WTC11 (cell line): ENCODE data around the gene NECTIN4. TPM values are rescaled to one million over a fixed set of nuclear protein-coding genes. Genes with fewer than 3 reads are reported as not detected.

Experiments
- ATAC-seq: fragments of 200-7000 bp; cut with Tn5 transposase; 2 replicates; pipeline ENCODE4 v1.10.0; 2021; ENCODE audit warnings: mild to moderate bottlenecking, moderate library complexity
- CTCF ChIA-PET: fragments of 300-600 bp; sonication (Branson Sonifier 250); formaldehyde crosslinking; loops from one replicate; lab custom pipeline; 2021; ENCODE audit warnings: antibody characterized with exemption; lab: Charles Lee
- POLR2A ChIA-PET: fragments of 350-600 bp; sonication (Branson Sonifier 250); formaldehyde crosslinking; loops from one replicate; lab custom pipeline; 2021; ENCODE audit warnings: antibody characterized with exemption; lab: Charles Lee
- DNase-seq: peaks from one replicate; pipeline ENCODE4 v3.0.0; 2021; ENCODE audit warnings: low spot score
- H3K27ac Mint-ChIP-seq: 2 replicates; pipeline ENCODE4 v1.8.0; 2021; ENCODE audit warnings: mixed read lengths
- H3K27me3 Mint-ChIP-seq: 2 replicates; pipeline ENCODE4 v1.8.0; 2021; ENCODE audit warnings: low read depth, mild to moderate bottlenecking, moderate library complexity, mixed read lengths
- H3K36me3 Mint-ChIP-seq: 2 replicates; pipeline ENCODE4 v1.8.0; 2021; ENCODE audit warnings: mixed read lengths
- H3K4me1 Mint-ChIP-seq: 2 replicates; pipeline ENCODE4 v1.8.0; 2022; ENCODE audit warnings: mixed read lengths
- H3K4me3 Mint-ChIP-seq: 2 replicates; pipeline ENCODE4 v1.8.0; 2021; ENCODE audit warnings: mild to moderate bottlenecking, moderate library complexity, mixed read lengths
- H3K9me3 Mint-ChIP-seq: 2 replicates; pipeline ENCODE4 v1.8.0; 2021; ENCODE audit warnings: mixed read lengths
- ATF1 ChIP-seq: sonication (generic); formaldehyde crosslinking; IDR thresholded peaks from 2 replicates; pipeline ENCODE4 v1.8.1; 2023; ENCODE audit warnings: mild to moderate bottlenecking, moderate library complexity, missing genetic modification reagents
- CREB1 ChIP-seq: sonication (generic); formaldehyde crosslinking; IDR thresholded peaks from 2 replicates; pipeline ENCODE4 v1.8.0; 2023; ENCODE audit warnings: mild to moderate bottlenecking, missing genetic modification reagents
- FOXJ3 ChIP-seq: sonication (generic); formaldehyde crosslinking; IDR thresholded peaks from 2 replicates; pipeline ENCODE4 v1.9.0; 2021; ENCODE audit warnings: missing genetic modification reagents, mild to moderate bottlenecking, borderline replicate concordance
- GTF2I ChIP-seq: fragments of 250-450 bp; sonication (Bioruptor Pico); conservative IDR thresholded peaks from 2 replicates; pipeline ENCODE4 v1.4.0; 2021; ENCODE audit warnings: mild to moderate bottlenecking
- HMGA2 ChIP-seq: fragments of 250-450 bp; sonication (Bioruptor Pico); IDR thresholded peaks from 2 replicates; pipeline ENCODE4 v1.4.0; 2021; ENCODE audit warnings: mild to moderate bottlenecking, moderate library complexity
- KAT7 ChIP-seq: sonication (generic); formaldehyde crosslinking; IDR thresholded peaks from 2 replicates; pipeline ENCODE4 v1.8.1; 2023; ENCODE audit warnings: missing genetic modification reagents, mild to moderate bottlenecking, borderline replicate concordance
- NFATC4 ChIP-seq: fragments of 250-450 bp; sonication (Bioruptor Pico); IDR thresholded peaks from 2 replicates; pipeline ENCODE4 v1.9.0; 2021; ENCODE audit warnings: mild to moderate bottlenecking
- NR3C1 ChIP-seq: sonication (generic); formaldehyde crosslinking; conservative IDR thresholded peaks from 2 replicates; pipeline ENCODE4 v1.8.1; 2023; ENCODE audit warnings: low read depth, mild to moderate bottlenecking, missing genetic modification reagents
- OVOL2 ChIP-seq: fragments of 250-450 bp; sonication (Bioruptor Pico); IDR thresholded peaks from 2 replicates; pipeline ENCODE4 v1.9.0; 2021; ENCODE audit warnings: mild to moderate bottlenecking, borderline replicate concordance
- PRRX2 ChIP-seq: fragments of 250-450 bp; sonication (Bioruptor Pico); IDR thresholded peaks from 2 replicates; pipeline ENCODE4 v1.8.0; 2021; ENCODE audit warnings: mild to moderate bottlenecking
- SP1 ChIP-seq: sonication (generic); formaldehyde crosslinking; conservative IDR thresholded peaks from 2 replicates; pipeline ENCODE4 v1.8.1; 2022; ENCODE audit warnings: missing genetic modification reagents
- total RNA-seq: library from RNA; stranded (reverse); gene quantifications from 3 replicates; pipeline ENCODE4 v1.2.3, GENCODE V29; 2021
- TF ChIP-seq, protein P1 (sequence below): sonication (generic); formaldehyde crosslinking; IDR thresholded peaks from 2 replicates; pipeline ENCODE4 v1.8.0; 2022; ENCODE audit warnings: missing genetic modification reagents
- TF ChIP-seq, protein P2 (sequence below): fragments of 250-450 bp; sonication (Bioruptor Pico); conservative IDR thresholded peaks from 2 replicates; pipeline ENCODE4 v1.9.0; 2021; ENCODE audit warnings: mild to moderate bottlenecking
- TF ChIP-seq, protein P3 (sequence below): sonication (generic); formaldehyde crosslinking; IDR thresholded peaks from 2 replicates; pipeline ENCODE4 v1.8.0; 2022; ENCODE audit warnings: mild to moderate bottlenecking, missing genetic modification reagents
- TF ChIP-seq, protein P4 (sequence below): fragments of 250-450 bp; sonication (Bioruptor Pico); IDR thresholded peaks from 2 replicates; pipeline ENCODE4 v1.9.0; 2021; ENCODE audit warnings: mild to moderate bottlenecking
- TF ChIP-seq, protein P5 (sequence below): sonication (generic); formaldehyde crosslinking; IDR thresholded peaks from 2 replicates; pipeline ENCODE4 v1.8.0; 2022; ENCODE audit warnings: mild to moderate bottlenecking, missing genetic modification reagents
- TF ChIP-seq, protein P6 (sequence below): sonication (generic); formaldehyde crosslinking; IDR thresholded peaks from 2 replicates; pipeline ENCODE4 v1.8.1; 2023; ENCODE audit warnings: mild to moderate bottlenecking, missing genetic modification reagents, moderate library complexity
- TF ChIP-seq, protein P7 (sequence below): sonication (generic); formaldehyde crosslinking; IDR thresholded peaks from 2 replicates; pipeline ENCODE4 v1.8.1; 2022; ENCODE audit warnings: mild to moderate bottlenecking, moderate library complexity, missing genetic modification reagents

NECTIN4 gene
- total RNA-seq, 1 experiment from 2014 or later: 1.7 TPM

DNA sequence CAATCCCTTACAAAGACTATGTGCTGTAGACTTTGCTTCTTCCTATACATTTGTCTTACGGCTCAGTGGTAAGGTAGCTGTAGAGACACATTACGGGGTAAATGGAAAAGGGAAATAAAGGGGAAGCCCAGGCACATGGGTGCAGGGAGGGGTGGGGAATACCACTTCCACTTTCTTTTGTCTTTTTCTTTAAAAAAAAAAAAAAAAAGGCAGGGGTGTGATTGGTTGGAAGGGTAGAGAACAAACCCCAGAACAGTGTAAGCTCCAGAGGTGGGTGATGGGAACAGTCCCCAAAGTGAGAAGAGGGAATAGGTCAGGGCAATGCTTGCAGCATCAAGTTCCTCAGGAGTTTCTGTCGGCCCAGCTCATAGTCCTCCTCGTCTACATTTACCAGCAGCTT is 32.5 kb upstream of the NECTIN4 start (continued):
- TF ChIP-seq, protein P1, sequence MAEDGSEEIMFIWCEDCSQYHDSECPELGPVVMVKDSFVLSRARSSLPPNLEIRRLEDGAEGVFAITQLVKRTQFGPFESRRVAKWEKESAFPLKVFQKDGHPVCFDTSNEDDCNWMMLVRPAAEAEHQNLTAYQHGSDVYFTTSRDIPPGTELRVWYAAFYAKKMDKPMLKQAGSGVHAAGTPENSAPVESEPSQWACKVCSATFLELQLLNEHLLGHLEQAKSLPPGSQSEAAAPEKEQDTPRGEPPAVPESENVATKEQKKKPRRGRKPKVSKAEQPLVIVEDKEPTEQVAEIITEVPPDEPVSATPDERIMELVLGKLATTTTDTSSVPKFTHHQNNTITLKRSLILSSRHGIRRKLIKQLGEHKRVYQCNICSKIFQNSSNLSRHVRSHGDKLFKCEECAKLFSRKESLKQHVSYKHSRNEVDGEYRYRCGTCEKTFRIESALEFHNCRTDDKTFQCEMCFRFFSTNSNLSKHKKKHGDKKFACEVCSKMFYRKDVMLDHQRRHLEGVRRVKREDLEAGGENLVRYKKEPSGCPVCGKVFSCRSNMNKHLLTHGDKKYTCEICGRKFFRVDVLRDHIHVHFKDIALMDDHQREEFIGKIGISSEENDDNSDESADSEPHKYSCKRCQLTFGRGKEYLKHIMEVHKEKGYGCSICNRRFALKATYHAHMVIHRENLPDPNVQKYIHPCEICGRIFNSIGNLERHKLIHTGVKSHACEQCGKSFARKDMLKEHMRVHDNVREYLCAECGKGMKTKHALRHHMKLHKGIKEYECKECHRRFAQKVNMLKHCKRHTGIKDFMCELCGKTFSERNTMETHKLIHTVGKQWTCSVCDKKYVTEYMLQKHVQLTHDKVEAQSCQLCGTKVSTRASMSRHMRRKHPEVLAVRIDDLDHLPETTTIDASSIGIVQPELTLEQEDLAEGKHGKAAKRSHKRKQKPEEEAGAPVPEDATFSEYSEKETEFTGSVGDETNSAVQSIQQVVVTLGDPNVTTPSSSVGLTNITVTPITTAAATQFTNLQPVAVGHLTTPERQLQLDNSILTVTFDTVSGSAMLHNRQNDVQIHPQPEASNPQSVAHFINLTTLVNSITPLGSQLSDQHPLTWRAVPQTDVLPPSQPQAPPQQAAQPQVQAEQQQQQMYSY: no peak

DNA sequence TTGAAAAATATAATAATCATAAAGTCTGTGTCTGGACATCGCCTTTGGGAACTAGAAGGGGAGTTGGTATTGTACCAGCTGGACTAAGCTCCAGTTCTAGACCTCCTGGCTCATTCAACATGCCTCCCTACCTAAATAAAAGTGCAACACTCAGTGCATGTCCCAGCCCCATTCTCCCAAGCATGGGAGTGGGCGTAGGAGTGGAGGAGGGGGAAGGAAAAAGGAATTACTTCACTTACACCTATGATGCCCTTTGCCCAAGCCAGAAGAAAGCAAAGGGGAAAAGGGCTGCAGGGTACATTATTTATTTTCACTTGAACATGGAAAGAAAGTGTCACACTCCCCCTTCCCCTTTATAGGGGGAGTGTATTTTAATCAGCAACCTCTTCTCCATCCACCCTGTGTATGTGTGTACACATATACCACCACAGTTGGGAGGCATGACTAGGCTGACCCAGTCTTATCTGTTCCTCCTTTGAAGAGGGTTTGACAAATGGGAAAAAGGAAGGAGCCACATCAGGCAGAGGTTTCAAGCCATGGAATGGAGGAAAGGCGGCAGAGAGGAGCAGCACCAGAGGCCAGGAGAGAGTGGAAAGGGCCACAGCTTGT is 31.8 kb upstream of the NECTIN4 start:
- ChIA-PET POLR2A (interaction anchor here (1.0 to 1.8 kb wide), 2 partner anchors 11 to 12 kb away, joined by 4 to 5 read pairs; no protein-coding TSS in a partner anchor), CTCF (interaction anchor here (1.1 kb wide), 1 partner anchor 10 kb away, joined by 4 read pairs; no protein-coding TSS in a partner anchor)
- ATAC-seq (no peak), DNase-seq (no peak)
- Mint-ChIP-seq H3K36me3 (peaks cover 54% of the 10 kb centered on the region), H3K9me3 (no peaks in the 10 kb centered on the region), H3K4me1 (peaks cover 20% of the 10 kb centered on the region), H3K4me3 (no peak overlapping the region), H3K27me3 (no peaks in the 10 kb centered on the region), H3K27ac (no peak overlapping the region)
- no peak for TF ChIP-seq OVOL2
- TF ChIP-seq FOXJ3 (CRISPR knock-in tag): no peak
- no peak for TF ChIP-seq KAT7 (CRISPR knock-in tag)
- TF ChIP-seq, protein P2, sequence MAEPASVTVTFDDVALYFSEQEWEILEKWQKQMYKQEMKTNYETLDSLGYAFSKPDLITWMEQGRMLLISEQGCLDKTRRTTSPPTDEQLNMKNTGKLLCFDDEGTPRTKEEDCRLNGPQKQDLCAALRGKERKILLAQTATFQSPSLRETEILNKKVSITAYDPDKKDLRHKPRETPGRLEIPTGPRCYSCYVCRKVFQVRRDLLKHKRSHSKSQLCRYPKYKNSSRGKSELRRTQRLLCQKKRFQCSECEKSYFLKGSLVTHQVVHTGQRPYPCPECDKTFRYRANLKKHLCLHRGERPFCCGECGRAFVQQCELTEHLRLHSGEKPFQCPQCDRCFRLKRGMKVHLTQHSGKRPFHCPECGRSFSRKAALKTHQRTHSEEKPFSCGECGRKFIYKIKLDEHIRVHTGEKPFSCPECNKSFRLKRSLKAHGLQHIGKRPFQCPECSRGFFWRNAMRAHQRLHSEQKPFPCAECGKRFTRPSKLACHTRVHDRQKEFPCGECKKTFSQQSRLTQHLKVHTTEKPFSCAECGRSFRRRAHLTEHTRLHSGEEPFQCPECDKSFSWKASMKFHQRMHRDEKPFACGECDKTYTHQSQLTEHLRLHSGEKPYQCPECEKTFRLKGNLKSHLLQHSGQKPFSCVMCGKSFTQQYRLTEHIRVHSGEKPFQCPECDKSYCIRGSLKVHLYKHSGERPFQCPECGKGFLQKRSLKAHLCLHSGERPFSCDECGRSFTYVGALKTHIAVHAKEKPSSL (CRISPR knock-in tag): no peak
- TF ChIP-seq, protein P3, sequence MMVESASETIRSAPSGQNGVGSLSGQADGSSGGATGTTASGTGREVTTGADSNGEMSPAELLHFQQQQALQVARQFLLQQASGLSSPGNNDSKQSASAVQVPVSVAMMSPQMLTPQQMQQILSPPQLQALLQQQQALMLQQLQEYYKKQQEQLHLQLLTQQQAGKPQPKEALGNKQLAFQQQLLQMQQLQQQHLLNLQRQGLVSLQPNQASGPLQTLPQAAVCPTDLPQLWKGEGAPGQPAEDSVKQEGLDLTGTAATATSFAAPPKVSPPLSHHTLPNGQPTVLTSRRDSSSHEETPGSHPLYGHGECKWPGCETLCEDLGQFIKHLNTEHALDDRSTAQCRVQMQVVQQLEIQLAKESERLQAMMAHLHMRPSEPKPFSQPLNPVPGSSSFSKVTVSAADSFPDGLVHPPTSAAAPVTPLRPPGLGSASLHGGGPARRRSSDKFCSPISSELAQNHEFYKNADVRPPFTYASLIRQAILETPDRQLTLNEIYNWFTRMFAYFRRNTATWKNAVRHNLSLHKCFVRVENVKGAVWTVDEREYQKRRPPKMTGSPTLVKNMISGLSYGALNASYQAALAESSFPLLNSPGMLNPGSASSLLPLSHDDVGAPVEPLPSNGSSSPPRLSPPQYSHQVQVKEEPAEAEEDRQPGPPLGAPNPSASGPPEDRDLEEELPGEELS (CRISPR knock-in tag): no peak
- TF ChIP-seq, protein P4, sequence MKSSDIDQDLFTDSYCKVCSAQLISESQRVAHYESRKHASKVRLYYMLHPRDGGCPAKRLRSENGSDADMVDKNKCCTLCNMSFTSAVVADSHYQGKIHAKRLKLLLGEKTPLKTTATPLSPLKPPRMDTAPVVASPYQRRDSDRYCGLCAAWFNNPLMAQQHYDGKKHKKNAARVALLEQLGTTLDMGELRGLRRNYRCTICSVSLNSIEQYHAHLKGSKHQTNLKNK (CRISPR knock-in tag): no peak
- no peak for TF ChIP-seq NFATC4
- TF ChIP-seq, protein P5, sequence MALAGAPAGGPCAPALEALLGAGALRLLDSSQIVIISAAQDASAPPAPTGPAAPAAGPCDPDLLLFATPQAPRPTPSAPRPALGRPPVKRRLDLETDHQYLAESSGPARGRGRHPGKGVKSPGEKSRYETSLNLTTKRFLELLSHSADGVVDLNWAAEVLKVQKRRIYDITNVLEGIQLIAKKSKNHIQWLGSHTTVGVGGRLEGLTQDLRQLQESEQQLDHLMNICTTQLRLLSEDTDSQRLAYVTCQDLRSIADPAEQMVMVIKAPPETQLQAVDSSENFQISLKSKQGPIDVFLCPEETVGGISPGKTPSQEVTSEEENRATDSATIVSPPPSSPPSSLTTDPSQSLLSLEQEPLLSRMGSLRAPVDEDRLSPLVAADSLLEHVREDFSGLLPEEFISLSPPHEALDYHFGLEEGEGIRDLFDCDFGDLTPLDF: no peak
- TF ChIP-seq, protein P6, sequence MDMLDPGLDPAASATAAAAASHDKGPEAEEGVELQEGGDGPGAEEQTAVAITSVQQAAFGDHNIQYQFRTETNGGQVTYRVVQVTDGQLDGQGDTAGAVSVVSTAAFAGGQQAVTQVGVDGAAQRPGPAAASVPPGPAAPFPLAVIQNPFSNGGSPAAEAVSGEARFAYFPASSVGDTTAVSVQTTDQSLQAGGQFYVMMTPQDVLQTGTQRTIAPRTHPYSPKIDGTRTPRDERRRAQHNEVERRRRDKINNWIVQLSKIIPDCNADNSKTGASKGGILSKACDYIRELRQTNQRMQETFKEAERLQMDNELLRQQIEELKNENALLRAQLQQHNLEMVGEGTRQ (CRISPR knock-in tag): no peak
- no peak for TF ChIP-seq NR3C1 (CRISPR knock-in tag)
- TF ChIP-seq ATF1 (CRISPR knock-in tag): no peak
- TF ChIP-seq HMGA2 (CRISPR knock-in tag): no peak
- TF ChIP-seq CREB1 (CRISPR knock-in tag): no peak
- TF ChIP-seq PRRX2 (CRISPR knock-in tag): no peak
- TF ChIP-seq, protein P7, sequence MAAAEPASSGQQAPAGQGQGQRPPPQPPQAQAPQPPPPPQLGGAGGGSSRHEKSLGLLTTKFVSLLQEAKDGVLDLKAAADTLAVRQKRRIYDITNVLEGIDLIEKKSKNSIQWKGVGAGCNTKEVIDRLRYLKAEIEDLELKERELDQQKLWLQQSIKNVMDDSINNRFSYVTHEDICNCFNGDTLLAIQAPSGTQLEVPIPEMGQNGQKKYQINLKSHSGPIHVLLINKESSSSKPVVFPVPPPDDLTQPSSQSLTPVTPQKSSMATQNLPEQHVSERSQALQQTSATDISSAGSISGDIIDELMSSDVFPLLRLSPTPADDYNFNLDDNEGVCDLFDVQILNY (CRISPR knock-in tag): no peak
- TF ChIP-seq GTF2I (CRISPR knock-in tag): no peak
- TF ChIP-seq SP1 (CRISPR knock-in tag): no peak
